ENCODE data around the gene TSPAN19. TPM values are rescaled to one million over a fixed set of nuclear protein-coding genes. Genes with fewer than 3 reads are reported as not detected.

The TSPAN19 gene
- total RNA-seq, 1 experiment from 2014 or later = 0.32 TPM

GRCh38 chr12:85072826-85073225 is 36.7 kb upstream of the TSPAN19 start:
- Histone ChIP-seq H4K20me1 (ENCODE audit: insufficient read depth) (no peaks in the 10 kb centered on the region; the same call in 1 of the 2 replicates), H3K36me3 (ENCODE audit: control insufficient read depth in 1 of 2, insufficient read depth in 2 of 2, low read length in 2 of 2) (no peaks in the 10 kb centered on the region), H3K9me3 (ENCODE audit: control insufficient read depth in 1 of 2, insufficient read depth in 1 of 2, low read depth in 1 of 2, low read length in 2 of 2) (no peaks in the 10 kb centered on the region), H3K79me2 (ENCODE audit: insufficient read depth, low read length) (no peaks in the 10 kb centered on the region), H3K27ac (ENCODE audit: low read depth, low read length) (no peak overlapping the region), H3K9ac (ENCODE audit: low read length) (no peak overlapping the region), H3K27me3 (ENCODE audit: insufficient read depth, low read length) (no peaks in the 10 kb centered on the region), H3K9me2 (ENCODE audit: insufficient read depth) (no peaks in the 10 kb centered on the region), H3K4me2 (ENCODE audit: low read length) (no peak overlapping the region), H3K4me3 (replicated peaks in 1 of 2; ENCODE audit: low read depth in 1 of 2, low read length in 2 of 2) (no peak overlapping the region), H3K4me1 (ENCODE audit: control insufficient read depth in 1 of 2, insufficient read depth in 2 of 2, low read length in 2 of 2) (peaks cover 0 to 5% of the 10 kb centered on the region in 2 experiments; a peak in 1 of 4 replicates), H2AFZ (ENCODE audit: low read depth, low read length, poor library complexity, severe bottlenecking) (no peak overlapping the region)
- ChIA-PET POLR2A (no interaction called here), CTCF (no interaction called here), RAD21 (ENCODE audit: low non-redundant PET in 1 of 2, low total read pairs in 2 of 2, uncharacterized antibody in 2 of 2, unreplicated experiment in 2 of 2) (no interaction called here)
- DNase-seq (ENCODE audit: low read depth, low spot score) (no peak), ATAC-seq (no peak)
- BruUV-seq (replicated peaks) = no TSS peak
- TF ChIP-seq FOSL1 (IDR thresholded peaks at IDR 0.05; ENCODE audit: low read depth) = no peak
- TF ChIP-seq ATF3 (IDR thresholded peaks at IDR 0.05) = no peak
- no peak for TF ChIP-seq ELF1 (IDR thresholded peaks at IDR 0.05; ENCODE audit: borderline replicate concordance, low read depth)
- TF ChIP-seq REST (IDR thresholded peaks at IDR 0.05; ENCODE audit: low read depth) = no peak
- TF ChIP-seq EGR1 (IDR thresholded peaks at IDR 0.05; ENCODE audit: low read depth) = no peak
- no peak for TF ChIP-seq EZH2phosphoT487 (IDR thresholded peaks at IDR 0.05; ENCODE audit: borderline replicate concordance)
- no peak for TF ChIP-seq ZNF274 (IDR thresholded peaks at IDR 0.05; ENCODE audit: low read depth, low read length)
- no peak for TF ChIP-seq CEBPB (IDR thresholded peaks at IDR 0.05; ENCODE audit: low read depth)
- intact Hi-C loops (cut with micrococcal nuclease) = no loop called here
